Fibroblast of lung (primary cell): Measurements from ENCODE around the gene MSI2. TPM values are rescaled to one million over a fixed set of nuclear protein-coding genes. Genes with fewer than 3 reads are reported as not detected.

ENCODE experiments used
- DNase-seq, 2 donors: peaks; one replicate each; pipeline versions ENCODE4 v3.0.0 to v3.0.0-alpha.2; 2010; ENCODE audit warnings: low read depth in 2 of 2
- H2AFZ ChIP-seq: 2 replicates; pipeline ENCODE4 v1.5.1; 2012; ENCODE audit warnings: low read length, control low read depth, inconsistent platforms
- H3K27ac ChIP-seq: 2 replicates; pipeline ENCODE4 v1.5.1; 2011; ENCODE audit warnings: low read length, control low read depth; ENCODE audit not compliant: insufficient read depth
- H3K27me3 ChIP-seq: 2 replicates; pipeline ENCODE4 v1.5.1; 2011; ENCODE audit warnings: mild to moderate bottlenecking, low read length; ENCODE audit not compliant: control insufficient read depth, insufficient read depth
- H3K36me3 ChIP-seq: 2 replicates; pipeline ENCODE4 v1.5.1; 2011; ENCODE audit warnings: low read length; ENCODE audit not compliant: control insufficient read depth, insufficient read depth
- H3K4me1 ChIP-seq: 2 replicates; pipeline ENCODE4 v1.5.1; 2011; ENCODE audit warnings: low read length; ENCODE audit not compliant: control insufficient read depth, insufficient read depth; ENCODE audit errors: extremely low read depth
- H3K4me2 ChIP-seq: 2 replicates; pipeline ENCODE4 v1.5.1; 2011; ENCODE audit warnings: low read length, control low read depth; ENCODE audit not compliant: insufficient read depth; ENCODE audit errors: extremely low read depth
- H3K4me3 ChIP-seq, 4 experiments: fragments of 200-600 bp in 1 of 4; sonication (generic) in 1 of 4; replicated peaks in 1 of 4; 2 replicates each; pipeline ENCODE4 v1.5.1; 2011 to 2016; ENCODE audit warnings: low read length in 4 of 4, low read depth in 3 of 4, mild to moderate bottlenecking in 3 of 4, control low read depth in 2 of 4, inconsistent platforms in 1 of 4, mixed read lengths in 1 of 4; ENCODE audit not compliant: insufficient read depth in 1 of 4; ENCODE audit errors: control extremely low read depth in 1 of 4
- H3K79me2 ChIP-seq: 2 replicates; pipeline ENCODE4 v1.5.1; 2012; ENCODE audit warnings: mild to moderate bottlenecking, low read length, inconsistent platforms; ENCODE audit not compliant: control insufficient read depth, insufficient read depth
- H3K9ac ChIP-seq: 2 replicates; pipeline ENCODE4 v1.5.1; 2011; ENCODE audit warnings: mild to moderate bottlenecking, low read length, control low read depth; ENCODE audit not compliant: insufficient read depth
- H3K9me3 ChIP-seq: 2 replicates; pipeline ENCODE4 v1.5.1; 2012; ENCODE audit warnings: low read depth, low read length; ENCODE audit not compliant: control insufficient read depth, insufficient read depth
- H4K20me1 ChIP-seq: 2 replicates; pipeline ENCODE4 v1.5.1; 2011; ENCODE audit warnings: low read length; ENCODE audit not compliant: control insufficient read depth, insufficient read depth; ENCODE audit errors: extremely low read depth
- CTCF ChIP-seq, 2 donors: IDR thresholded peaks in 1 of 2; conservative IDR thresholded peaks in 1 of 2; 1 replicate in 1 of 2; 2 replicates in 1 of 2; pipeline ENCODE4 v1.5.1; 2011 to 2012; ENCODE audit warnings: low read length in 2 of 2, control low read depth in 1 of 2, inconsistent platforms in 1 of 2, low read depth in 1 of 2, mild to moderate bottlenecking in 1 of 2
- EZH2 ChIP-seq: IDR thresholded peaks from 2 replicates; pipeline ENCODE4 v1.5.1; 2012; ENCODE audit warnings: low read length, control low read depth, mild to moderate bottlenecking; ENCODE audit errors: missing control alignments
- polyA plus RNA-seq, 2 donors: library from polyadenylated mRNA; depleted of rRNA in 1 of 2; stranded (reverse) in 1 of 2; unstranded in 1 of 2; fragments of >200 nt; gene quantifications; 2 replicates each; pipeline ENCODE4 v1.2.1, GENCODE V29; 2011 to 2012; ENCODE audit warnings: missing spikeins in 1 of 2
- total RNA-seq: library from RNA; depleted of rRNA; stranded (reverse); fragments of >200 nt; gene quantifications from 2 replicates; pipeline ENCODE4 v1.2.1, GENCODE V29; 2014

The MSI2 gene
- total and polyA plus RNA-seq, 2 donors (not counting 1 experiment from before 2014, with no cell fraction given), result 6.8 to 14.2 TPM

- TF ChIP-seq EZH2, result no peak
- TF ChIP-seq CTCF (conservative IDR thresholded peaks at IDR 0.05 in 1 of 2, IDR thresholded peaks at IDR 0.05 in 1 of 2; ENCODE audit: low read depth in 1 of 2, low read length in 2 of 2), result no peak
- no peak overlapping the region for H3K9ac ChIP-seq
- H3K9me3 ChIP-seq, result no peaks in the 10 kb centered on the region
- no peaks in the 10 kb centered on the region for H3K27me3 ChIP-seq
- DNase-seq, result no peak
- H4K20me1 ChIP-seq, result no peaks in the 10 kb centered on the region
- no peak overlapping the region for H3K4me3 ChIP-seq
- no peaks in the 10 kb centered on the region for H3K36me3 ChIP-seq
- H3K27ac ChIP-seq, result no peak overlapping the region
- no peaks in the 10 kb centered on the region for H3K79me2 ChIP-seq
- no peaks in the 10 kb centered on the region for H3K4me1 ChIP-seq
- no peak overlapping the region for H2AFZ ChIP-seq
- H3K4me2 ChIP-seq, result no peak overlapping the region
Observed at GRCh38 chr17:57415751-57416207, 159.5 kb downstream of the MSI2 start.

- Histone ChIP-seq H3K4me3 (no peak overlapping the region), H3K9me3 (no peaks in the 10 kb centered on the region)
Observed at GRCh38 chr17:57416369-57416768, 160.0 kb downstream of the MSI2 start.

DNA sequence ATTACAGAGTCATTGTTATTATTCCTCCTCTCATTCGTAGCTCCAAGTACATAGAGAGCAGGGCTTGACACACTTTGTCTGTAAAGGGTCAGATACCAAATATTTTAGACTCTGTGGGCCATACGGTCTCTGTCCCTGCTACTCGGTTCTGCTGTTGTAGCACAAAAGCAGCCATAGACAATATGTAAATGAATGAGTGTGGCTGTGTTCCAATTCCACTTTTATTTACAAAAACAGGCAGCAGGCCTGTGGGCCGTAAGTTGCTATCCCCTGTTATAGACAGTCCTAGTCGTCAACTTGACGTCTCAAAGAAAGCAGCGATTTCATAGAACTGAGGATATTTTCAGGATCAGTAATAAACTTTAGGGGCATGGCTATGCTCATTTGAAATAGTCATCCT is 161.6 kb downstream of the MSI2 start:
- Histone ChIP-seq H3K9me3 (no peaks in the 10 kb centered on the region), H3K79me2 (no peaks in the 10 kb centered on the region), H3K27ac (no peak overlapping the region), H3K4me2 (no peak overlapping the region), H2AFZ (no peak overlapping the region), H3K4me3 (no peak overlapping the region), H3K4me1 (no peaks in the 10 kb centered on the region), H4K20me1 (no peaks in the 10 kb centered on the region), H3K9ac (no peak overlapping the region), H3K27me3 (no peaks in the 10 kb centered on the region), H3K36me3 (no peaks in the 10 kb centered on the region)
- TF ChIP-seq CTCF (conservative IDR thresholded peaks at IDR 0.05 in 1 of 2, IDR thresholded peaks at IDR 0.05 in 1 of 2; ENCODE audit: low read depth in 1 of 2, low read length in 2 of 2), result no peak
- no peak for TF ChIP-seq EZH2
- no peak for DNase-seq

More at GRCh38 chr17:57416369-57416768, 160.0 kb downstream of the MSI2 start:
- no peak for DNase-seq
- TF ChIP-seq EZH2, result no peak
- no peak for TF ChIP-seq CTCF (conservative IDR thresholded peaks at IDR 0.05 in 1 of 2, IDR thresholded peaks at IDR 0.05 in 1 of 2; ENCODE audit: low read depth in 1 of 2, low read length in 2 of 2)
- Histone ChIP-seq H3K27me3 (no peaks in the 10 kb centered on the region), H3K36me3 (no peaks in the 10 kb centered on the region), H3K79me2 (no peaks in the 10 kb centered on the region), H3K4me2 (no peak overlapping the region), H3K27ac (no peak overlapping the region), H3K4me1 (no peaks in the 10 kb centered on the region), H4K20me1 (no peaks in the 10 kb centered on the region), H3K9ac (no peak overlapping the region), H2AFZ (no peak overlapping the region)
